ENCODE measurements around the gene LPCAT2.
"Not testable (repeated sequence)": the region's sequence is repeated elsewhere in the genome, so short reads cannot be mapped to it uniquely, and the experiment has no call there.

Gene LPCAT2

GRCh38 chr16:55613613-55614335, 104.9 kb downstream of the LPCAT2 start:
- DNase-seq, result no peak

GRCh38 chr16:55615071-55615470, 106.2 kb downstream of the LPCAT2 start:
- no peak for DNase-seq

GRCh38 chr16:55615670-55616069, 106.8 kb downstream of the LPCAT2 start:
- DNase-seq, result not testable (repeated sequence)

GRCh38 chr16:55621771-55622170, 112.9 kb downstream of the LPCAT2 start:
- DNase-seq, result no peak

GRCh38 chr16:55622272-55622671, 113.4 kb downstream of the LPCAT2 start:
- DNase-seq, result no peak

- DNase-seq, result no peak
Observed at GRCh38 chr16:55622930-55623561, 114.2 kb downstream of the LPCAT2 start.

GRCh38 chr16:55623640-55624039, 114.8 kb downstream of the LPCAT2 start:
- DNase-seq, result no peak

- DNase-seq, result no peak
Observed at GRCh38 chr16:55624696-55625095, 115.8 kb downstream of the LPCAT2 start.

- no peak for DNase-seq
Observed at GRCh38 chr16:55625843-55626242, 117.0 kb downstream of the LPCAT2 start.

GRCh38 chr16:55628306-55628968, 119.6 kb downstream of the LPCAT2 start:
- DNase-seq, result no peak

- DNase-seq, result no peak
Observed at GRCh38 chr16:55630774-55631173, 121.9 kb downstream of the LPCAT2 start.

- DNase-seq, result no peak
Observed at GRCh38 chr16:55632259-55632658, 123.4 kb downstream of the LPCAT2 start.

- no peak for DNase-seq
Observed at GRCh38 chr16:55634193-55634592, 125.3 kb downstream of the LPCAT2 start.
